OCI-LY1 (cell line): Measurements from ENCODE around the gene TMEM161A.

ENCODE experiments used
- H2AFZ ChIP-seq: fragments of 200-600 bp; sonication (generic), shearing (Covaris generic); 2 replicates; pipeline ENCODE4 v1.6.0; 2014; ENCODE audit warnings: antibody characterized with exemption, mild to moderate bottlenecking, low read length
- H3F3A ChIP-seq: fragments of 200-600 bp; sonication (generic), shearing (Covaris generic); 2 replicates; pipeline ENCODE4 v1.6.0; 2014; ENCODE audit warnings: mild to moderate bottlenecking, antibody characterized with exemption, low read length, moderate library complexity; ENCODE audit not compliant: insufficient read depth
- H3K27ac ChIP-seq: fragments of 200-600 bp; sonication (generic); 2 replicates; pipeline ENCODE4 v1.5.1; 2014; ENCODE audit warnings: low read length, mixed run types, mild to moderate bottlenecking, low read depth; ENCODE audit not compliant: poor library complexity, severe bottlenecking
- H3K27me3 ChIP-seq: fragments of 200-600 bp; sonication (generic); 2 replicates; pipeline ENCODE4 v1.6.0; 2014; ENCODE audit warnings: antibody characterized with exemption, mild to moderate bottlenecking, low read length, moderate library complexity; ENCODE audit not compliant: insufficient read depth
- H3K36me3 ChIP-seq: fragments of 200-600 bp; sonication (generic); 2 replicates; pipeline ENCODE4 v1.6.1; 2014; ENCODE audit warnings: mild to moderate bottlenecking, antibody characterized with exemption, low read length, moderate library complexity, mixed read lengths; ENCODE audit not compliant: insufficient read depth
- H3K4me1 ChIP-seq: fragments of 200-600 bp; sonication (generic); 2 replicates; pipeline ENCODE4 v1.5.1; 2014; ENCODE audit warnings: mild to moderate bottlenecking, low read length, moderate library complexity; ENCODE audit not compliant: insufficient read depth, severe bottlenecking
- H3K4me2 ChIP-seq: fragments of 200-600 bp; sonication (generic), shearing (Covaris generic); 2 replicates; pipeline ENCODE4 v1.6.1; 2014; ENCODE audit warnings: low read length
- H3K4me3 ChIP-seq: fragments of 200-600 bp; sonication (generic); 2 replicates; pipeline ENCODE4 v1.5.1; 2014; ENCODE audit warnings: low read length, low read depth, mild to moderate bottlenecking, mixed read lengths; ENCODE audit not compliant: poor library complexity, severe bottlenecking
- H3K79me2 ChIP-seq: fragments of 200-600 bp; shearing (Covaris generic); 2 replicates; pipeline ENCODE4 v1.6.1; 2016; ENCODE audit warnings: mixed run types, low read length, mixed read lengths; ENCODE audit not compliant: insufficient read depth
- H3K9ac ChIP-seq: fragments of 200-600 bp; sonication (generic), shearing (Covaris generic); 2 replicates; pipeline ENCODE4 v1.6.1; 2014; ENCODE audit warnings: mild to moderate bottlenecking, low read length, mixed read lengths
- H3K9me2 ChIP-seq: fragments of 200-600 bp; sonication (generic), shearing (Covaris generic); 2 replicates; pipeline ENCODE4 v1.6.1; 2014; ENCODE audit warnings: low read depth, mild to moderate bottlenecking, low read length, mixed read lengths
- H3K9me3 ChIP-seq: fragments of 200-600 bp; shearing (Covaris generic); 2 replicates; pipeline ENCODE4 v1.6.1; 2014; ENCODE audit warnings: low read length, mixed read lengths
- H4K20me1 ChIP-seq: fragments of 200-600 bp; sonication (generic), shearing (Covaris generic); 2 replicates; pipeline ENCODE4 v1.6.0; 2016; ENCODE audit warnings: mild to moderate bottlenecking, low read length; ENCODE audit not compliant: insufficient read depth
- CTCF ChIP-seq: fragments of 200-600 bp; sonication (generic), shearing (Covaris generic); IDR thresholded peaks from 2 replicates; pipeline ENCODE4 v1.5.1; 2017; ENCODE audit warnings: mild to moderate bottlenecking, antibody characterized with exemption, low read length, moderate library complexity, mixed read lengths
- EZH2 ChIP-seq: fragments of 200-600 bp; sonication (generic), shearing (Covaris generic); IDR thresholded peaks from 2 replicates; pipeline ENCODE4 v1.8.0; 2017; ENCODE audit warnings: borderline replicate concordance, mixed run types, mild to moderate bottlenecking, antibody characterized with exemption, low read length, moderate library complexity, mixed read lengths

TMEM161A gene

GRCh38 chr19:19145281-19145680, 7.0 kb upstream of the TMEM161A start:
- Histone ChIP-seq H3K4me2 (no peak overlapping the region), H3K79me2 (no peaks in the 10 kb centered on the region), H3K36me3 (peaks cover 42% of the 10 kb centered on the region; the same call in 1 of the 2 replicates), H3K4me1 (peaks cover 8% of the 10 kb centered on the region), H3K27me3 (no peaks in the 10 kb centered on the region), H3K27ac (no peak overlapping the region), H3K9ac (no peak overlapping the region), H3K9me3 (no peaks in the 10 kb centered on the region), H4K20me1 (no peaks in the 10 kb centered on the region), H3F3A (no peaks in the 10 kb centered on the region), H3K9me2 (no peaks in the 10 kb centered on the region), H2AFZ (no peak overlapping the region), H3K4me3 (no peak overlapping the region)
- TF ChIP-seq CTCF, result no peak
- TF ChIP-seq EZH2, result no peak

GRCh38 chr19:19142347-19142746, 4.1 kb upstream of the TMEM161A start:
- Histone ChIP-seq H3K27me3 (no peaks in the 10 kb centered on the region), H3K9me3 (no peaks in the 10 kb centered on the region), H2AFZ (no peak overlapping the region), H3K36me3 (peaks cover 20% of the 10 kb centered on the region; the same call in 1 of the 2 replicates), H3F3A (no peaks in the 10 kb centered on the region), H4K20me1 (no peaks in the 10 kb centered on the region), H3K4me2 (no peak overlapping the region), H3K9ac (no peak overlapping the region), H3K79me2 (no peaks in the 10 kb centered on the region), H3K9me2 (no peaks in the 10 kb centered on the region), H3K27ac (no peak overlapping the region), H3K4me1 (peaks cover 4% of the 10 kb centered on the region), H3K4me3 (no peak overlapping the region)
- TF ChIP-seq CTCF, result no peak
- TF ChIP-seq EZH2, result no peak

GRCh38 chr19:19140476-19140875, 2.2 kb upstream of the TMEM161A start:
- no peaks in the 10 kb centered on the region for H3F3A ChIP-seq
- H3K27me3 ChIP-seq, result no peaks in the 10 kb centered on the region
- no peak overlapping the region for H2AFZ ChIP-seq
- TF ChIP-seq CTCF (no peak), EZH2 (no peak)
- H3K4me2 ChIP-seq, result no peak overlapping the region
- no peaks in the 10 kb centered on the region for H3K9me2 ChIP-seq
- no peaks in the 10 kb centered on the region for H3K79me2 ChIP-seq
- 0 out of 2 replicates have a peak, but pooled peaks cover 4% of the 10 kb centered on the region for H3K36me3 ChIP-seq
- H3K4me3 ChIP-seq, result no peak overlapping the region
- peaks cover 13% of the 10 kb centered on the region for H3K4me1 ChIP-seq
- no peak overlapping the region for H3K9ac ChIP-seq
- H3K27ac ChIP-seq, result no peak overlapping the region
- no peaks in the 10 kb centered on the region for H4K20me1 ChIP-seq
- H3K9me3 ChIP-seq, result no peaks in the 10 kb centered on the region
